Right ventricle myocardium superior (tissue), 1 donor: ENCODE data around the gene PHIP. TPM values are rescaled to one million over a fixed set of nuclear protein-coding genes. Genes with fewer than 3 reads are reported as not detected.

Experiments
- ATAC-seq: fragments of 200-7000 bp; cut with Tn5 transposase; one replicate; pipeline ENCODE4 v1.9.1; 2020; ENCODE audit warnings: mild to moderate bottlenecking; ENCODE audit not compliant: poor library complexity
- DNase-seq: peaks from one replicate; pipeline ENCODE4 v3.0.0-alpha.2; 2020
- intact Hi-C: fragments of 100-400 bp; cut with DNase I; formaldehyde crosslinking; loops from one replicate; pipeline ENCODE4 v1.11.2; 2022
- total RNA-seq: library from RNA; stranded (reverse); fragmentation: NEBNext Ultra II Directional; extraction: Animal tissue kit (Norgen Biotek cat#: 25700); gene quantifications from one replicate; pipeline ENCODE4 v1.2.1, GENCODE V29; 2021
- donor health status: DM: no; HTN: yes; CAD: no; lungs with severe emphysema.

Gene PHIP
- total RNA-seq, 1 donor from 2014 or later: 13.3 TPM

GRCh38 chr6:79076160-79076559, 1.9 kb downstream of the PHIP start:
- no peak for ATAC-seq
- DNase-seq: no peak
- intact Hi-C loops: loop anchor here (5.0 kb wide), 1 partner anchor 156 kb away; the partner anchor contains the start of gene HMGN3

DNA sequence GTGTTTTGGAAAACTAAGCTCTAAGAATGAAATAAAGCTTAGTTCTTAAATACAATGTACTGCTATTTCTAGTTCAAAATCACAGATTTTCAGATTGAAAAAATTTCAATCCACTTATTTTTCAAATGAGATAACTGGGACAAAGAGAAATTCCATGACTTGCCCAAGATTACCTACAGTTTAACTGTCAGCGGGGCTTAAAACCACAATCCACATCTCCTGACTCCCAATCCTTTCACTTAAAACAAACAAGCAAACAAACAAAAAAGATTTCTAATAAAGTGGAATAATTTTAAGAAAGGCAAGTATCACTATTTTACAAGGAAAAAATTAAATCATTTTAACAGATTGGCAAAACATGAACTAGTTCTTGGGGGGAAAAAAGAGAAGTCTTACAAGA, 4.2 kb downstream of the PHIP start:
- ATAC-seq: no peak

GRCh38 chr6:79072640-79073181, 5.3 kb downstream of the PHIP start:
- DNase-seq (no peak), ATAC-seq (no peak)
- intact Hi-C loops: no loop called here

More for the DNA sequence above, 4.2 kb downstream of the PHIP start:
- no peak for DNase-seq
- intact Hi-C loops: no loop called here

GRCh38 chr6:79071547-79071946, 6.5 kb downstream of the PHIP start:
- ATAC-seq: no peak
- intact Hi-C loops: no loop called here
- DNase-seq: no peak

DNA sequence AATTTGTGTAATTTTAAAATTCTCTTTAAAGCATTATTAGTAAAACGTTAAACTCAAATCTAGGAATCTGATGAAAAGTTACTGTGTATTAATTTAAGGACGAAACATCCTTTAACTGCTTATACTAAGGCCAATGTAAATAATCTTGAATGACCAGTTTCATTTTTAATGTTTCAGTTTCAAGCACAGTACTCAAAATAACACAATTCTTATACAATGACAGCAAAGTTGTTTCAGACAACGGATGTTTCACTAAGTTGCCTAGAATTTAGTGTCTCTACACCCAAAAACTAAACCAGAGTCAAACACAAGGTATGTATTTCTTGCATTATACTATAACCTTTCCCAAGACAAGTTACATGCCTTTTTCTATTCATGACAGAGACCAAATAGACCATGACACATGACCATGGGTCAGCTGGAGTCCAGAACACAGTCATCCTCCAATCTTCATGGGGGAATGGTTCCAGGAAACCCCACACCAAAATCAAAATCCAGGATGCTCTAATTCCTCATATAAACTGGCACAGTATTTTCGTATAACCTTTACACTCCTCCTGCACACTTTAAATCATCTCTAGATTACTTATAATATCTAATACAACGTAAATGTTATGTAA, 7.7 kb downstream of the PHIP start:
- no peak for ATAC-seq

DNA sequence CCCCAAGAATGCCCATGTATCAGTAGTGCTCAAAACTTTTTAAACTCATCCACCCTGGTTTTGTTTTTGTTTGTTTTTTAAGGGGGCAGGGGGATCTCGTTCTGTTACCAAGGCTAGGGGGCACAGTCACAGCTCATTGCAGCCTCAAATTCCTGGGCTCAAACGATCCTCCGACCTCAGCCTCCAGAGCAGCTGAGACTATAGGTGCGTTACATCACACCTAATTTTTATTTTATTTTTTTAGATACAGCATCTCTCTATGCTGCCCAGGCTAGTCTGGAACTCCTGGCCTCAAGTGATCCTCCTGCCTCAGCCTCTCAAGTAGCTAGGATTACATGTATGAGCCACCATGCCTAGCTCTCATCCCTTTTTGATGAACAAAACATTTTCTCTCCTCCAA, 11.2 kb downstream of the PHIP start:
- ATAC-seq: no peak
- intact Hi-C loops: no loop called here
- DNase-seq: no peak

More for the DNA sequence above, 7.7 kb downstream of the PHIP start:
- intact Hi-C loops: no loop called here
- DNase-seq: no peak

DNA sequence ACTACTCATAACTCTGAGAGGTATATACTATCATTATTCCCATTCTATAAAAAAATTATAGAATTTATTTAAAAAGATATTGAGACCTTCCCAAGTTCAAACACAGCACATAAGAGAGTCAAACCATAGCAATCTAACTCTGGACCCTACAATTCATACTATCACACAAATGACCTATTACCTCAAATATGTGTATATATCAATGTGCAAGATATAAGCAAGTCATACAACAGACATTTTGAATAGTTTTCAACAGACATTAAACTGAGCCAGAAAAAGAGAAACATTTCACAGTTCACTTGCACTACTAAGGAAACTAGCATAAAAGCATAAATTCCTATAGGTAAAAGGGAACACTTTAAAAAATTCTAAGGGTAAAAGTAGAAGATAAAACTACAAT, 11.7 kb downstream of the PHIP start:
- DNase-seq: no peak

GRCh38 chr6:79065232-79065631, 12.8 kb downstream of the PHIP start:
- intact Hi-C loops: no loop called here
- DNase-seq: no peak
- peak; percentile 37 for ATAC-seq

More for the DNA sequence above, 11.7 kb downstream of the PHIP start:
- intact Hi-C loops: no loop called here
- no peak for ATAC-seq

DNA sequence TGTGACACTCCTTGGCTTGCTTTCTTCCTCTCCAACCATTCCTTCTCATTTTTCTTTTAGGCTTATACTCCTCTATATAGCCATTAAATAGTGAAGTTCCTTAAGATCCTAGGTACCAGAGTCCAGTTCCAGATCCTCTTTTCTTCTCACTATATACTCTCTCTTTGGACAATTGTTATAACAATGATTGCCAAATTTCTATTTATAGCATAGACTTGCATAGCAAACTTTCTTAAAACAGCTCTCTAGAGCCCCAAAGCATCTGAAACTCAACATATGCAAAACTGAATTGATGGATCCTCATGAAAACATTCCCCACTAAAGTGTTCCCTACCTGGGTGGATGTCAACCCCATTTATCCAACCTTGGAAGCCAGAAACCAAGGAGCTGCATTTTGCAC, 13.4 kb downstream of the PHIP start:
- DNase-seq: no peak
- intact Hi-C loops: no loop called here
- ATAC-seq: peak; percentile 28

- DNase-seq (no peak), ATAC-seq (no peak)
- intact Hi-C loops: no loop called here
Observed at GRCh38 chr6:79062708-79063107, 15.3 kb downstream of the PHIP start.

DNA sequence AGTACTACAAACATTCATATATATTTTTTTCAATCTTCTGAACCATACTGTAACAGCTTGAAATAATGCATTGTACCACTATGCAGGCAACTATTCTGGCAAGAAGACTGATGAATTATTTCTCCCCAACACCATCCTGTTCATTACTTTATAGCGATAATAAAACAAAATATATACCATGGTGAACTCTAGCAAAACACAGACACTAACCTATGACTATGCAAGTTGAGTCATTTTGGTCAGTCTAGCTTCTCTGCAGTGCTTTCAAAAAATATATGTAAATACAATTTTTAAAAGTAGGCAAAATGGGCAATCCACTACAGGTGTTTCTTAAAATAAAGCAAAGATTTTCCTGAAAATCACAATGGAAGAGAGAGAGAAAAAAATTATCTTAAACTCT, 20.3 kb downstream of the PHIP start:
- ATAC-seq: no peak
- intact Hi-C loops: no loop called here

GRCh38 chr6:79056226-79056625, 21.8 kb downstream of the PHIP start:
- DNase-seq: no peak
- intact Hi-C loops: no loop called here
- ATAC-seq: no peak

More for the DNA sequence above, 20.3 kb downstream of the PHIP start:
- no peak for DNase-seq

- DNase-seq: no peak
- ATAC-seq: no peak
- intact Hi-C loops: no loop called here
Observed at GRCh38 chr6:79048611-79049010, 29.4 kb downstream of the PHIP start.

GRCh38 chr6:79047072-79047471, 31.0 kb downstream of the PHIP start:
- DNase-seq (no peak), ATAC-seq (no peak)
- intact Hi-C loops: no loop called here

DNA sequence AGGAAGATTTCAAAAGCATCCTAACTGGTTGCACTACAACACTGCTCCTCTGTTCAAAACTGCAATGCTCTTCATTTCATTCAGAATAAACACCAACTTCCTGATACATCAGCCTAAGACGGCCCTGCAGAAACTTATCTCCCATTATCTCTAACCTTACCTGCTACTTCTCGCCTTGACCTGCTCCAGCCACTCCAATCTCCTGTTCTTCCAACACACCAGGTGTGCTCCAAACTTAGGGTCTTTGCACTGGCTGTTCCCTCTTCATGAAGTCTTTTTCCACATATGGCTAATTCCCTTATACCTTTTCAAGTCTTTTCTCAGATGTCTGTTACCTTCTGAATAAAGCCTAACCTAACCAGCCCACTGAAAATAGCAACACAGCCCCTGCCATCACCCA, 32.1 kb downstream of the PHIP start:
- intact Hi-C loops: no loop called here
- no peak for ATAC-seq
- DNase-seq: no peak

DNA sequence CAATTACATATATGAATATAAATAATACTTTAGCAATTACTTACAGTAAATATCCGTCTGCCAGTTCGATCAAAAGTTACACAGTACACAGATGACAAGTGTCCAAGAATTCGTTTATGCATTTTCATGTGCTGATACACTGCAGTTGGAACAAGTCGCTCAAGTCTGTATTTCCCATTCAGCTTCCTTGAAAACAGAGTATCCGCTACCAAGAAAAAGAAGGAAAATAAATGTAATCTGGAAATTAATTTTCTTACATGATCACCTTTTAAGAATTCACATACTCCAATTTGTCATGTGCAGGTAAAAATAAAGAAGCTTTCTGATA, 35.3 kb downstream of the PHIP start:
- intact Hi-C loops: no loop called here
- no peak for DNase-seq
- ATAC-seq: no peak

DNA sequence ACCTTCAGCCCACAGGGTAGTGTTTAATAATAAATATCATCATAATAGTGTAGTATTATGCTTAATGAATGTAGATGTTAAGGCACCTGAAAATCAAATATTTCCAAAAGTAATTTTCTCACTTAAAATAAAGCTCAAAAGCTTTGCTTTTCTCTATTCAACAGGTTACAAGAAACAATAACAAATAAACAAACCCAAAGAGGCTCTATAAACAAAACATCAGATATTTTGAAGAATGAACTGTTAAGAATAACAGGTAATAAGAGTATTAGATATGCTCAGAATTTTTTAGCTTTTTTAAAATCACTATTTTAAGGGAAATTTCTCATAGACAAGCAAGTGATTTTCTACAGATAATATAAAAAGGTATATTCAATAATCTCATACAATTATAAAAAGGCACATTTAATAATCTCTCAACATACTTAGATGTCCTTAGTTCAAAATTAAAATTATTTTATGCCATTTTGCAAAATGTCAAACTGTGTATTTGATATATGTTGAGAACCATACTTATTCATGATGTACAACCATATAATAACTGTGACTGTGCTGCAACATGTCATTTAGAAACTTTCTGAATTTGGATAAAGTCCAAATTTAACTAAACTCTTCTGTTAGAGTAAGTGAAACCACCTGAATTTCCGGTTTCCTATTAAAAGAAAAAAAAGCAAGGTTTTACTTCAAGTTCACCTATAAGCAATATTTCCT, 35.8 kb downstream of the PHIP start:
- DNase-seq (no peak), ATAC-seq (no peak)
- intact Hi-C loops: no loop called here

GRCh38 chr6:79040083-79040482, 38.0 kb downstream of the PHIP start:
- ATAC-seq: no peak
- DNase-seq: no peak
- intact Hi-C loops: no loop called here

DNA sequence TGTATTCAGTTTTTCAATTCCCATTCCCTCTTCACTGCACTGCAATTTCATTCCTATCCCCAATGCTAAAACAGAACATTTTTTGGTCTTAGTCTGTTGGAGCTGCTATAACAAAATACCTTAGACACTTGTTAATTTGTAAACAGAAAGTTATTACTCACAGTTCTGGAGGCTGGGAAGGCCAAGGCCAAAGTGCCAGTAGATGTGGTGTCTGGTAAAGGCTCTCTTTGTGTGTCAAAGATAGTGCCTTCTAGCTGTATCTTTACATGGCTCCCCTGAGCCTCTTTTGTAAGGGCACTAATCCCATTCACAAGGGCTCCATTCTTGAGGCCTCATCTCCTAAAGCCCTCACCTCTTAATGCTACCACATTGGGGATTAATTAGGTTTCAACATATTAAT, 40.0 kb downstream of the PHIP start:
- no peak for DNase-seq
- no peak for ATAC-seq
- intact Hi-C loops: no loop called here

DNA sequence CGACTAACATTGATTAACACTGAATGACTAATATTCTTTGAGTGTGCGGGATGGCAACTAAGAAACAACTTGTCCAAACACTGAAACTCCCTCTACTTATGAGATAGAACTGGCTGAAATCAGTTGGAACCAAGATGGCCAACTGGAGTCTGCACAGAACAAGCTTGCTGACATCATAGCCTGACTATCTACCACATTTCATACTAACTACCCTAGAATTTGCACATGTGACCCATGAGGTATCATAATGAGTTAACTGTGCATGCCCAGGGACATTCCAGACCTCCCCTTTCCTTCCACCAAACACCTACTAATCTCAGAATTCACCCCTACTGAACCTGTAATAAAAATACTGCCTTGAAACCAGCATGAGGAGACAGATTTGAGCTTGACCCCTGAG, 43.2 kb downstream of the PHIP start:
- intact Hi-C loops: no loop called here
- DNase-seq (no peak), ATAC-seq (no peak)
